Panc1 (cell line): ENCODE measurements around the gene MARVELD2. TPM values are rescaled to one million over a fixed set of nuclear protein-coding genes. Genes with fewer than 3 reads are reported as not detected.
"Not testable (repeated sequence)": the region's sequence is repeated elsewhere in the genome, so short reads cannot be mapped to it uniquely, and the experiment has no call there.

Experiments
- ATAC-seq: fragments of 200-7000 bp; cut with Tn5 transposase; 2 replicates; pipeline ENCODE4 v1.9.1; 2020; ENCODE audit warnings: mild to moderate bottlenecking, moderate library complexity
- BruUV-seq: library from RNA; stranded (reverse); fragments of 400-500 nt; replicated peaks from 2 replicates; lab custom pipeline; 2021; lab: Mats Ljungman, UMichigan
- CTCF ChIA-PET: fragments of 300-600 bp; sonication (Branson Sonifier 250); formaldehyde crosslinking; loops from one replicate; lab custom pipeline; 2022; ENCODE audit warnings: antibody characterized with exemption; lab: Charles Lee
- POLR2A ChIA-PET: fragments of 300-600 bp; sonication (Branson Sonifier 250); formaldehyde crosslinking; loops from one replicate; lab custom pipeline; 2022; ENCODE audit warnings: antibody characterized with exemption; lab: Charles Lee
- DNase-seq: peaks from one replicate; pipeline ENCODE4 v3.0.0-alpha.2; 2010; ENCODE audit warnings: low read depth, low spot score
- H3K27ac ChIP-seq: 2 replicates; pipeline ENCODE4 v1.5.1; 2011; ENCODE audit warnings: mild to moderate bottlenecking, low read length, inconsistent platforms
- H3K27me3 ChIP-seq: fragments of 200-500 bp; sonication (Bioruptor generic); 2 replicates; pipeline ENCODE4 v1.6.0; 2014; ENCODE audit warnings: low read length, inconsistent platforms; ENCODE audit not compliant: control insufficient read depth, insufficient read depth
- H3K36me3 ChIP-seq: fragments of 200-500 bp; sonication (Bioruptor generic); 2 replicates; pipeline ENCODE4 v1.5.1; 2014; ENCODE audit warnings: inconsistent platforms, mild to moderate bottlenecking, low read length, moderate library complexity; ENCODE audit not compliant: control insufficient read depth, insufficient read depth
- H3K4me1 ChIP-seq: 2 replicates; pipeline ENCODE4 v1.5.1; 2011; ENCODE audit warnings: inconsistent platforms, mild to moderate bottlenecking, low read length, moderate library complexity; ENCODE audit not compliant: control insufficient read depth, insufficient read depth
- H3K4me3 ChIP-seq, 2 experiments: 2 replicates each; pipeline ENCODE4 v1.5.1; 2011 to 2012; ENCODE audit warnings: low read depth in 2 of 2, low read length in 2 of 2, mild to moderate bottlenecking in 2 of 2, inconsistent platforms in 1 of 2, moderate library complexity in 1 of 2
- H3K9me3 ChIP-seq: fragments of 200-500 bp; sonication (Bioruptor generic); 2 replicates; pipeline ENCODE4 v1.5.1; 2014; ENCODE audit warnings: low read depth, mild to moderate bottlenecking, inconsistent platforms, low read length, moderate library complexity; ENCODE audit not compliant: control insufficient read depth, insufficient read depth
- POLR2AphosphoS5 ChIP-seq: IDR thresholded peaks from 2 replicates; pipeline ENCODE4 v1.6.1; 2012; ENCODE audit warnings: mild to moderate bottlenecking, low read depth, low read length, moderate library complexity
- SIN3A ChIP-seq: IDR thresholded peaks from 2 replicates; pipeline ENCODE4 v1.6.1; 2012; ENCODE audit warnings: low read depth, mild to moderate bottlenecking, low read length, moderate library complexity, borderline replicate concordance; ENCODE audit not compliant: insufficient read depth
- TCF7L2 ChIP-seq: IDR thresholded peaks from 2 replicates; pipeline ENCODE4 v1.6.1; 2011; ENCODE audit warnings: mild to moderate bottlenecking, low read depth, low read length, inconsistent platforms
- in situ Hi-C: cut with HindIII; loops from 2 replicates; pipeline ENCODE4 v1.10.0; 2016; ENCODE audit warnings: low sequenced_read_pairs, low pct_unique_long_range_greater_than_20kb
- intact Hi-C: fragments of 100-400 bp; cut with micrococcal nuclease; formaldehyde crosslinking; loops from one replicate; pipeline ENCODE4 v1.10.0; 2022; ENCODE audit not compliant: unreplicated experiment
- total RNA-seq: library from RNA; stranded (reverse); gene quantifications from one replicate; pipeline ENCODE4 v1.2.1, GENCODE V29; 2021; ENCODE audit not compliant: unreplicated experiment
- TF ChIP-seq, protein P1 (sequence below), 2 experiments: IDR thresholded peaks; 2 replicates each; pipeline ENCODE4 v1.6.1; 2011 to 2012; ENCODE audit warnings: low read depth in 2 of 2, control low read depth in 1 of 2, low read length in 1 of 2, mild to moderate bottlenecking in 1 of 2, moderate library complexity in 1 of 2; ENCODE audit not compliant: insufficient read depth in 1 of 2
- TF ChIP-seq, protein P2 (sequence below): fragments of 450-650 bp; IDR thresholded peaks from 2 replicates; pipeline ENCODE4 v1.5.1; 2017; ENCODE audit warnings: mild to moderate bottlenecking

The MARVELD2 gene
- total RNA-seq, 1 experiment from 2014 or later = 17.3 TPM

DNA sequence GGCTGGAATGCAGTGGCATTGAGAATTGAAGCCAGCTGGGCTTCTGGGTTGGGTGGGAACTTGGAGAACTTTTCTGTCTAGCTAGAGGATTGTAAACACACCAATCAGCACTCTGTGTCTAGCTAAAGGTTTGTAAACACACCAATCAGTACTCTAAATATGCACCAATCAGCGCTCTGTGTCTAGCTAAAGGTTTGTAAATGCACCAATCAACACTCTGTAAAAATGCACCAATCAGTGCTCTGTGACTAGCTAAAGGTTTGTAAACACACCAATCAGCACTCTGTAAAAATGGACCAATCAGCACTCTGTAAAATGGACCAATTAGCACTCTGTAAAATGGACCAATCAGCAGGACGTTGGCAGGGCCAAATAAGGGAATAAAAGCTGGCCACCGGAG, 51.5 kb downstream of the MARVELD2 start:
- H3K9me3 ChIP-seq, H3K36me3 ChIP-seq, H3K4me1 ChIP-seq, H3K4me3 ChIP-seq, BruUV-seq, CTCF ChIA-PET, H3K27ac ChIP-seq, intact Hi-C loops, ATAC-seq, in situ Hi-C loops, DNase-seq, H3K27me3 ChIP-seq: not testable (repeated sequence)
- POLR2A ChIA-PET = interaction anchor here (0.6 kb wide), 1 partner anchor 25 kb away, joined by 4 read pairs; no protein-coding TSS in a partner anchor

DNA sequence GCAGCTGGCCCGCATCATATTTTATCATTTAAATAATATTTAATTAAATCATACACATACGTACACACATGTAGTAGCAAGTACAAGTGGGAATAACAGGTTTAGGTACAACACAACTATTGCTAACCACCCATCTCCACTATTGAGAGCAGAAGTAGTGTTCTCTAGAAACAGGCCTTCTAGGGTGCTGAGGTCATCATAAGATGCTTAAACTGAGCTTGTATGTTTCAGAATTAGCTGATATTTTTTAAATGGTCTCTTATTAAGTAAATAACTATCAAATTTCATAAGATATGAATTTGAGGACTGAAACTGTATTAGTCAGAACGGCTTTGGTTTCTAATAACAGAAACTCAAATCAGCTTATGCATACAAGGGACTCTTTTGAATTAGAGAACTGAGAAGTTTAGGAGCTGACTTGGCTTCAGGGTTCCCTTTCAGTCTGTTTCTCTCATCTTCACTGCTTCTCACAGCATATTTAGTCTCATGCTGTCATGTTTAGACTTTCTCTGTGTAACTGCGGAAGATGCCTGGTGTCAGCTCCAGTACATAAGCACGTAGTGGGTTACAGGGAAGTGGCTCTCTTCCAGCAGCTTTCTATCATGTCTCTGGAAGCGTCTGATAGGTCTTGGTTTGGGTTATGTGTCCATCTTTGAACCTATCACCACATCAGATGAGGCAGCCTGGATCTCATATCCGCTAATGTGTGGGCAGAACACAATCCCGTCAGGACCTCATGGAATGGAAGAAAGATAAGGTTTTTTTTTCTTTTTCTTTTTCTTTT, 52.7 kb downstream of the MARVELD2 start:
- CTCF ChIA-PET = interaction anchor here (0.6 kb wide), 1 partner anchor 14 kb away, joined by 5 read pairs; no protein-coding TSS in a partner anchor
- POLR2A ChIA-PET = interaction anchor here (0.6 kb wide), 2 partner anchors 395 to 663 kb away, joined by 3 read pairs; no protein-coding TSS in a partner anchor
- in situ Hi-C loops = no loop called here
- Histone ChIP-seq H3K9me3 (no peaks in the 10 kb centered on the region), H3K4me3 (no peak overlapping the region), H3K27ac (no peak overlapping the region), H3K36me3 (no peaks in the 10 kb centered on the region), H3K27me3 (no peaks in the 10 kb centered on the region), H3K4me1 (no peaks in the 10 kb centered on the region)
- BruUV-seq = no TSS peak
- ATAC-seq = no peak
- intact Hi-C loops = no loop called here
- TF ChIP-seq, protein P1, sequence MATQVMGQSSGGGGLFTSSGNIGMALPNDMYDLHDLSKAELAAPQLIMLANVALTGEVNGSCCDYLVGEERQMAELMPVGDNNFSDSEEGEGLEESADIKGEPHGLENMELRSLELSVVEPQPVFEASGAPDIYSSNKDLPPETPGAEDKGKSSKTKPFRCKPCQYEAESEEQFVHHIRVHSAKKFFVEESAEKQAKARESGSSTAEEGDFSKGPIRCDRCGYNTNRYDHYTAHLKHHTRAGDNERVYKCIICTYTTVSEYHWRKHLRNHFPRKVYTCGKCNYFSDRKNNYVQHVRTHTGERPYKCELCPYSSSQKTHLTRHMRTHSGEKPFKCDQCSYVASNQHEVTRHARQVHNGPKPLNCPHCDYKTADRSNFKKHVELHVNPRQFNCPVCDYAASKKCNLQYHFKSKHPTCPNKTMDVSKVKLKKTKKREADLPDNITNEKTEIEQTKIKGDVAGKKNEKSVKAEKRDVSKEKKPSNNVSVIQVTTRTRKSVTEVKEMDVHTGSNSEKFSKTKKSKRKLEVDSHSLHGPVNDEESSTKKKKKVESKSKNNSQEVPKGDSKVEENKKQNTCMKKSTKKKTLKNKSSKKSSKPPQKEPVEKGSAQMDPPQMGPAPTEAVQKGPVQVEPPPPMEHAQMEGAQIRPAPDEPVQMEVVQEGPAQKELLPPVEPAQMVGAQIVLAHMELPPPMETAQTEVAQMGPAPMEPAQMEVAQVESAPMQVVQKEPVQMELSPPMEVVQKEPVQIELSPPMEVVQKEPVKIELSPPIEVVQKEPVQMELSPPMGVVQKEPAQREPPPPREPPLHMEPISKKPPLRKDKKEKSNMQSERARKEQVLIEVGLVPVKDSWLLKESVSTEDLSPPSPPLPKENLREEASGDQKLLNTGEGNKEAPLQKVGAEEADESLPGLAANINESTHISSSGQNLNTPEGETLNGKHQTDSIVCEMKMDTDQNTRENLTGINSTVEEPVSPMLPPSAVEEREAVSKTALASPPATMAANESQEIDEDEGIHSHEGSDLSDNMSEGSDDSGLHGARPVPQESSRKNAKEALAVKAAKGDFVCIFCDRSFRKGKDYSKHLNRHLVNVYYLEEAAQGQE (IDR thresholded peaks at IDR 0.05; ENCODE audit: insufficient read depth in 1 of 2, low read depth in 2 of 2, low read length in 1 of 2) = no peak
- TF ChIP-seq TCF7L2 (no peak), SIN3A (no peak), POLR2AphosphoS5 (no peak)
- TF ChIP-seq, protein P2, sequence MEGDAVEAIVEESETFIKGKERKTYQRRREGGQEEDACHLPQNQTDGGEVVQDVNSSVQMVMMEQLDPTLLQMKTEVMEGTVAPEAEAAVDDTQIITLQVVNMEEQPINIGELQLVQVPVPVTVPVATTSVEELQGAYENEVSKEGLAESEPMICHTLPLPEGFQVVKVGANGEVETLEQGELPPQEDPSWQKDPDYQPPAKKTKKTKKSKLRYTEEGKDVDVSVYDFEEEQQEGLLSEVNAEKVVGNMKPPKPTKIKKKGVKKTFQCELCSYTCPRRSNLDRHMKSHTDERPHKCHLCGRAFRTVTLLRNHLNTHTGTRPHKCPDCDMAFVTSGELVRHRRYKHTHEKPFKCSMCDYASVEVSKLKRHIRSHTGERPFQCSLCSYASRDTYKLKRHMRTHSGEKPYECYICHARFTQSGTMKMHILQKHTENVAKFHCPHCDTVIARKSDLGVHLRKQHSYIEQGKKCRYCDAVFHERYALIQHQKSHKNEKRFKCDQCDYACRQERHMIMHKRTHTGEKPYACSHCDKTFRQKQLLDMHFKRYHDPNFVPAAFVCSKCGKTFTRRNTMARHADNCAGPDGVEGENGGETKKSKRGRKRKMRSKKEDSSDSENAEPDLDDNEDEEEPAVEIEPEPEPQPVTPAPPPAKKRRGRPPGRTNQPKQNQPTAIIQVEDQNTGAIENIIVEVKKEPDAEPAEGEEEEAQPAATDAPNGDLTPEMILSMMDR = no peak
- DNase-seq = no peak

DNA sequence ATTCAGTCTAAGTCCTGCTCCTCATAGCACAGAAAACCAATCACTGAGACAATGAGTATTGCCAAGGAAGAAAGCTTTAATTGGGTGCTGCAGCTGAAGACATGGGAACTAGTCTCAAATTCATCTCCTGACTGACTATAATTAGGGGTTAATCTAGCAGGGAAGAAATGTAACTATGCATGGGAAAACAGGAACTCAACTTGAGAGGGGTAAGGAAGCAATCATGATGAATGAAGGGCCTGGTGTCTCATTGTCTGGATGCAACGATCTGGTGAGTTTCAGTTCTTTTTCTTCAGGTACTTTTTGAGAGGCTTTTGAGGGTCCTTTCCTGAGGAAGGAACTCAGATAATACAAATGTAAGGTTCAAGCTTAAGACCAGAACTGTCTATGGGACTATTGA, 53.7 kb downstream of the MARVELD2 start:
- H3K27ac ChIP-seq = no peak overlapping the region
- intact Hi-C loops (no loop called here), in situ Hi-C loops (no loop called here)
- H3K4me3 ChIP-seq = no peak overlapping the region
- no peaks in the 10 kb centered on the region for H3K4me1 ChIP-seq
- TF ChIP-seq, protein P1 (IDR thresholded peaks at IDR 0.05; ENCODE audit: insufficient read depth in 1 of 2, low read depth in 2 of 2, low read length in 1 of 2) = no peak
- TF ChIP-seq, protein P2 = no peak
- no peak for TF ChIP-seq POLR2AphosphoS5
- no peak for TF ChIP-seq SIN3A
- no peak for TF ChIP-seq TCF7L2
- no peaks in the 10 kb centered on the region for H3K36me3 ChIP-seq
- no peaks in the 10 kb centered on the region for H3K9me3 ChIP-seq
- POLR2A ChIA-PET = no interaction called here
- ATAC-seq (no peak), DNase-seq (no peak)
- no peaks in the 10 kb centered on the region for H3K27me3 ChIP-seq
- no TSS peak for BruUV-seq
- CTCF ChIA-PET = interaction anchor here (0.6 kb wide), 1 partner anchor 26 kb away, joined by 4 read pairs; no protein-coding TSS in a partner anchor
